LNCAP (cell line): ENCODE results near the gene SEZ6L.

ENCODE experiments used
- CTCF ChIP-seq: fragments of 450-650 bp; IDR thresholded peaks from 2 replicates; pipeline ENCODE4 v1.5.1; 2017; ENCODE audit warnings: mild to moderate bottlenecking

SEZ6L gene

DNA sequence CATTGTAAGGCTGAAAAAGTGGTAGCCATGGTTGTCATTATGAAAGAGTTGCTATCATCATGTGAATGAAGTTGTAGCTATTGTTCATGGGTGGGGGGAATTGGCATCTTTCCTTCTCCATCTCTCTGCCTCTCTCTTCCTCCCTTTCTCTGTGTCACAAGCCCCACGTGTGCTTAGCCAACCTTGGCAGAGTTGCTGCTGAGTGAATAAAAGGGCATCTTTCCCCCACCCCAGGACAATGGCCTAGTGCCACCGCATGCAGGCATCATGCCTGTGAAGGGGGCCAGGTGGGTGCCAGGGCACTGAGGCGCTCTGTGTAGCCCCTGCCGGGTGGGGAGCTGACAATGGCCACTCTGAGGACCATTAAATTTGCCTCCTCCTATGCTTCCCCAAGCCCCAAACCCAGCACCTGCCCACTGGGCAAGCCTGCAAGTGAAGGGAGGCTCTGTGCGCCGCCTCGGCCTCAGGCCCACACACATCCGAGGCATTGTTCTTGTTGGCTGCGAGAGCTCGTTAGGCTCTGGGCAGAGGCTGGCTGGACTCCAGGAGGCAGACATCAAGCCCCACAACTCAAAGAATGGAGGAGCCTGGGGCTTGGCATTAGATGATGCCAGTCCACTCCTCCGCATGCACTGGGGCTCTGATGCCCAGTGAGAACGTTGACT lies 103.9 kb downstream of the SEZ6L start:
- no peak for TF ChIP-seq CTCF

GRCh38 chr22:26276529-26277160 lies 107.4 kb downstream of the SEZ6L start:
- TF ChIP-seq CTCF, result no peak

DNA sequence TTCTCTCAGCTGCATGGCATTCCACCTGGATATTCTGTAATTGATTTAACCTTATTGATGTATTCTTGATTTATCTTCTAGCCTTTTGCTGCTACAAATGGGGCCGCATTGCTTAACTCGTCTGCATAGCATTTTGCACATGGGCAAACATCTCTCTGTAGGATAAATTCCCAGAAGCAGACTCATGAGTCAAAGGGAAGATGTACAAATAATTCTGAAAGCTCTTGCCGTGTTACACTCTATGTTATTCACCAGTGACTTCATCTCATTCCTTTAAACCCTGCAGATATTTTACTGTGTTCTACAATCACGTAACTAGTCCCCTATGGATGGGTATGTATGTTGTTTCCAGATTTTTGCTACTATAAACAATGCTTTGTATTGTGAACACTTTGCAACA lies 112.7 kb downstream of the SEZ6L start:
- no peak for TF ChIP-seq CTCF

GRCh38 chr22:26283330-26283729 lies 114.1 kb downstream of the SEZ6L start:
- no peak for TF ChIP-seq CTCF

- no peak for TF ChIP-seq CTCF
These were observed 116.4 kb downstream of the SEZ6L start for GRCh38 chr22:26285632-26286031.

- no peak for TF ChIP-seq CTCF
These were observed 117.0 kb downstream of the SEZ6L start for GRCh38 chr22:26286091-26286820.

DNA sequence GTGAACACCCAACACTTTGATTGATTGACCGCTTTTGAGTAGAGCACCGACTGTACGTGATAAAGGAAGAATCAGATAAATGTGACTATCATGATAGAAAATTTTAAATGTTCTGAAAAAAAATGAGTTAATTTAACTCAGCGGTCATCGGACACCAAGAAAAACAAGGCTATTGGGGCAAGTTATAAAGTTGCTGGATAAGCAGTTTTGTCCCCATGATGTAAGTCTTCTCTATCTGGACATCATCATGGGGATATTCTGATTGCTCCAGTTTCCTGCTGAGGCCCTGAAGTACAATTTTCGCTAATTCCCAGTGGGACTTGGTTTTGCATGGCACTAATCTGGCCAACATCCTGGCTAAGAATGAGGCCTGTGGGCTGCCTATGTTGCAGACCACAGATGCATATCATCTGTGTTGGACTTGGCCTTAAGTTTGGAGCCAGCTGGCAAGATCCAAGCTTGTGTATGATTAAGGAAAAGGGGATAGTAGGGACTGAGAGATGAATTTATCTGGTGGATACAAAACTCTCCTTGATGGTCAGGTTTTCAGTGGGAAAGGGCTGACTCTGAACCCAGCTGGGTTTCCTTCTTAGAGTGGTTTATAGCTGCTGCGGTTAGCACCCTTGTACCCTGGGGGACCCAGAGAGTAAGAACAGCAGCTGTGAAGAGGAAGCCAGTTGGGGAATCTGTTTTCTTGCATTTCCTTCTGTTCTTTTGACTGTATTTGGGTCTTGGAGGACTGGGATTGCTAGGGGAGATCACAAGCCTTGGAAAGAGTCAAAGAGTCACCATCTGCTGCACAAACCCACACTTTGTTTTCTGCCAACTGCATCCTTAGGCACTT lies 118.3 kb downstream of the SEZ6L start:
- no peak for TF ChIP-seq CTCF
